Sigmoid colon (tissue), 7 donors: ENCODE measurements around the gene SPATS1. TPM values are rescaled to one million over a fixed set of nuclear protein-coding genes. Genes with fewer than 3 reads are reported as not detected.
A peak's percentile ranks its signal among the peaks of the same experiment; 100 is the strongest.

ENCODE experiments used
- DNase-seq: peaks from one replicate; pipeline ENCODE4 v3.0.0-alpha.2; 2019
- H3K27ac ChIP-seq, 4 donors: fragments of 200-600 bp; sonication (generic); one replicate each; pipeline ENCODE4 v1.5.1; 2016 to 2019; ENCODE audit warnings: mild to moderate bottlenecking in 1 of 4
- H3K27me3 ChIP-seq, 3 donors: fragments of 200-600 bp; sonication (generic); one replicate each; pipeline ENCODE4 v1.5.1; 2019; ENCODE audit warnings: mild to moderate bottlenecking in 1 of 3
- H3K36me3 ChIP-seq, 4 donors: fragments of 200-600 bp; sonication (generic); one replicate each; pipeline ENCODE4 v1.5.1; 2016 to 2019
- H3K4me1 ChIP-seq, 4 donors: fragments of 200-600 bp; sonication (generic); one replicate each; pipeline ENCODE4 v1.5.1; 2017 to 2019
- H3K4me3 ChIP-seq, 4 donors: fragments of 200-600 bp; sonication (generic); one replicate each; pipeline ENCODE4 v1.5.1; 2017 to 2019; ENCODE audit warnings: mild to moderate bottlenecking in 2 of 4, moderate library complexity in 1 of 4
- H3K9me3 ChIP-seq, 4 donors: fragments of 200-600 bp in 3 of 4; sonication (generic) in 3 of 4; one replicate each; pipeline versions ENCODE4 v1.5.1 to v1.6.1; 2013 to 2019
- CTCF ChIP-seq, 4 experiments: fragments of 450-650 bp in 3 of 4; fragments of 200-600 bp in 1 of 4; IDR thresholded peaks; one replicate each; pipeline ENCODE4 v1.5.1; 2016 to 2019; ENCODE audit warnings: antibody characterized with exemption in 4 of 4, mild to moderate bottlenecking in 3 of 4, moderate library complexity in 2 of 4
- EP300 ChIP-seq, 4 donors: sonication (generic); formaldehyde crosslinking; IDR thresholded peaks; one replicate each; pipeline ENCODE4 v1.6.1; 2017; ENCODE audit warnings: antibody characterized with exemption in 4 of 4
- POLR2A ChIP-seq, 2 donors: fragments of 450-650 bp; IDR thresholded peaks; one replicate each; pipeline ENCODE4 v1.6.1; 2016; ENCODE audit warnings: antibody characterized with exemption in 2 of 2, mild to moderate bottlenecking in 2 of 2, moderate library complexity in 2 of 2
- POLR2AphosphoS5 ChIP-seq, 4 donors: sonication (generic); formaldehyde crosslinking; IDR thresholded peaks; one replicate each; pipeline ENCODE4 v1.6.1; 2017; ENCODE audit warnings: antibody characterized with exemption in 4 of 4
- WGBS, 2 donors: extraction: QIAGEN DNeasy Blood & Tissue Kit; methylation state at CpG; one replicate each; pipeline ENCODE4 v1.1.7; 2013; 5-methylcytosine and 5-hydroxymethylcytosine counted together
- intact Hi-C: fragments of 100-400 bp; cut with DNase I; formaldehyde crosslinking; loops from one replicate; pipeline ENCODE4 v1.15.1; 2023
- polyA plus RNA-seq, 3 donors: library from polyadenylated mRNA; stranded (reverse); fragments of 200-250 nt; gene quantifications; one replicate each; pipeline ENCODE4 v1.2.3, GENCODE V29; 2013
- total RNA-seq, 4 donors: library from RNA; depleted of rRNA; stranded (reverse); fragments of >200 nt; gene quantifications; one replicate each; pipeline ENCODE4 v1.1.0, GENCODE V29; 2016
- donor health status: healthy with polysubstance abuse.
- donor health status: Bipolar disorder and iron deficiency.
- donor health status: healthy.

Gene SPATS1
- total and polyA plus RNA-seq, 7 donors = not detected

GRCh38 chr6:44333942-44334341 is 8.5 kb upstream of the SPATS1 start:
- Histone ChIP-seq H3K27me3 (peaks cover 0 to 19% (median 3%) of the 10 kb centered on the region in 3 donors), H3K9me3 (no peaks in the 10 kb centered on the region), H3K27ac (no peak overlapping the region), H3K36me3 (no peaks in the 10 kb centered on the region), H3K4me3 (no peak overlapping the region), H3K4me1 (no peaks in the 10 kb centered on the region)
- WGBS, 2 donors = 87 to 89% methylated on average over 5 of the region's 5 CpGs
- TF ChIP-seq EP300 (IDR thresholded peaks at IDR 0.05) = no peak
- no peak for TF ChIP-seq CTCF (IDR thresholded peaks at IDR 0.05)
- TF ChIP-seq POLR2A (IDR thresholded peaks at IDR 0.05) = no peak
- no peak for TF ChIP-seq POLR2AphosphoS5 (IDR thresholded peaks at IDR 0.05)
- intact Hi-C loops = loop anchor here (10.0 kb wide), 1 partner anchor 239 kb away; no protein-coding TSS in a partner anchor
- DNase-seq = no peak

- intact Hi-C loops = loop anchor here (5.0 to 10.0 kb wide), 2 partner anchors 163 to 241 kb away; no protein-coding TSS in a partner anchor
- Histone ChIP-seq H3K9me3 (no peaks in the 10 kb centered on the region), H3K27ac (no peak overlapping the region), H3K36me3 (no peaks in the 10 kb centered on the region), H3K27me3 (peaks cover 0 to 11% (median 0%) of the 10 kb centered on the region in 3 donors), H3K4me3 (no peak overlapping the region), H3K4me1 (no peaks in the 10 kb centered on the region)
- DNase-seq = no peak
- WGBS, 2 donors = 64 to 65% methylated on average over 1 of the region's 1 CpG
- no peak for TF ChIP-seq POLR2A (IDR thresholded peaks at IDR 0.05)
Observed at GRCh38 chr6:44335631-44336030, 6.8 kb upstream of the SPATS1 start.

- no peak for DNase-seq
- H3K4me3 ChIP-seq = no peak overlapping the region
- H3K27ac ChIP-seq = peak overlapping the region in 1 of 4 donors; percentile 54
- WGBS, 2 donors = 1 to 3% methylated on average over 11 of the region's 11 CpGs
- intact Hi-C loops = loop anchor here (1.0 to 10.0 kb wide), 3 partner anchors 70 to 244 kb away; no protein-coding TSS in a partner anchor
- H3K27me3 ChIP-seq = peaks cover 6 to 23% (median 14%) of the 10 kb centered on the region in 3 donors
- no peaks in the 10 kb centered on the region for H3K9me3 ChIP-seq
- peaks cover 0 to 7% (median 3%) of the 10 kb centered on the region in 4 donors for H3K4me1 ChIP-seq
- no peaks in the 10 kb centered on the region for H3K36me3 ChIP-seq
- TF ChIP-seq CTCF (IDR thresholded peaks at IDR 0.05) (peak; percentile 50 to 67 (median 60)), POLR2A (IDR thresholded peaks at IDR 0.05) (no peak)
Observed at GRCh38 chr6:44338228-44339122, 4.0 kb upstream of the SPATS1 start.

GRCh38 chr6:44339301-44339700 is 3.1 kb upstream of the SPATS1 start:
- intact Hi-C loops = loop anchor here (5.0 to 10.0 kb wide), 2 partner anchors 167 to 244 kb away; no protein-coding TSS in a partner anchor
- DNase-seq = no peak
- H3K9me3 ChIP-seq = no peaks in the 10 kb centered on the region
- no peak overlapping the region for H3K27ac ChIP-seq
- no peak overlapping the region for H3K4me3 ChIP-seq
- TF ChIP-seq POLR2AphosphoS5 (IDR thresholded peaks at IDR 0.05) = no peak
- TF ChIP-seq CTCF (IDR thresholded peaks at IDR 0.05) = no peak
- no peak for TF ChIP-seq EP300 (IDR thresholded peaks at IDR 0.05)
- no peaks in the 10 kb centered on the region for H3K36me3 ChIP-seq
- WGBS, 2 donors = 77 to 88% methylated on average over 5 of the region's 5 CpGs
- peaks cover 0 to 7% (median 3%) of the 10 kb centered on the region in 4 donors for H3K4me1 ChIP-seq
- peaks cover 6 to 23% (median 14%) of the 10 kb centered on the region in 3 donors for H3K27me3 ChIP-seq
